GM21529 (cell line): Measurements from ENCODE around the gene MCHR1.

ENCODE experiments used
- ATAC-seq: cut with Tn5 transposase; IDR thresholded peaks from one replicate; pipeline ENCODE4 v1.9.1; 2021; ENCODE audit not compliant: unreplicated experiment

MCHR1 gene, protein sequence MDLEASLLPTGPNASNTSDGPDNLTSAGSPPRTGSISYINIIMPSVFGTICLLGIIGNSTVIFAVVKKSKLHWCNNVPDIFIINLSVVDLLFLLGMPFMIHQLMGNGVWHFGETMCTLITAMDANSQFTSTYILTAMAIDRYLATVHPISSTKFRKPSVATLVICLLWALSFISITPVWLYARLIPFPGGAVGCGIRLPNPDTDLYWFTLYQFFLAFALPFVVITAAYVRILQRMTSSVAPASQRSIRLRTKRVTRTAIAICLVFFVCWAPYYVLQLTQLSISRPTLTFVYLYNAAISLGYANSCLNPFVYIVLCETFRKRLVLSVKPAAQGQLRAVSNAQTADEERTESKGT

DNA sequence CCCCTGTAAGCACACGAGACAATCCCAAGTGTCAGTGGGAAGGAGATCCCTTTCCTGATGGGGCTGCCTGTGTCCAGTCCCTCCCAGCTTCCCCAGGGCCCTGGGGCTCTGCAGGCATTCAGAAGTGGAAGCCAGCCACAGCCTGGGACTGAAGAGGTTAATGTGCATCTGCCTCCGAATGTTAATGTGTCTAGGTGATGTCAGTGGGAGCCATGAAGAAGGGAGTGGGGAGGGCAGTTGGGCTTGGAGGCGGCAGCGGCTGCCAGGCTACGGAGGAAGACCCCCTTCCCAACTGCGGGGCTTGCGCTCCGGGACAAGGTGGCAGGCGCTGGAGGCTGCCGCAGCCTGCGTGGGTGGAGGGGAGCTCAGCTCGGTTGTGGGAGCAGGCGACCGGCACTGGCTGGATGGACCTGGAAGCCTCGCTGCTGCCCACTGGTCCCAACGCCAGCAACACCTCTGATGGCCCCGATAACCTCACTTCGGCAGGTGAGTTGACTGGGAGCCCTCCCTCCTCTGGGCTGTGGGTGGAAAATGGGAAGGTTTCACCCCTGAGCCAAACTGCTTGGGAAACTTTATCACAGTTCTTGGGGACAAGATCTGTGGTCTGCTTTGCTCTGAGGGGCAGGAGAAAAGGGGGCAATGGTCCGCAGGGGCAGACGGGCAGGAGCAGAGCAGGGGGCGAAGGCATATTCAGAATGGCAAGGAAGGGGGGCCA is at the start of gene MCHR1:
MCHR1 (plus strand) TSS at position 236 of the 715 bp plus-strand sequence; CDS start at position 405, 169 bp downstream.
- ATAC-seq = no peak

DNA sequence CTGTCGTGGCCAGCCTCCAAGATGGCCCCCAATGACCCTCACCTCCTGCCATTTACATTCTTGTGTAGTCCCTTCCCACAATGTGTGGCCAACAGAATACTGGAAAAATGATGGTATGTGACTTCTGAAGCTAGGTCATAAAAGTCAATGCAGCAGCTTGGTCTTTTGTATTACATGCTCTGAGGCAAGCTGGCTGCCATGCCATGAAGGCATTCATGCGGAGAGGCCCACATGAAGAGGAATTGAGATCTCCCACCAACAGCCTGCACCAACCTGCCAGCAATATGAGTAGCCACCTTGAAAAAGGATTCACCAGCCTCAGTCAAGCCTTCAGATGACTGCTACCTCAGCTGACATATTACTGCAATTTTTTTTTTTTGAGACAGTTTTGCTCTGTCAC is 47.4 kb upstream of the MCHR1 start:
- ATAC-seq = no peak

DNA sequence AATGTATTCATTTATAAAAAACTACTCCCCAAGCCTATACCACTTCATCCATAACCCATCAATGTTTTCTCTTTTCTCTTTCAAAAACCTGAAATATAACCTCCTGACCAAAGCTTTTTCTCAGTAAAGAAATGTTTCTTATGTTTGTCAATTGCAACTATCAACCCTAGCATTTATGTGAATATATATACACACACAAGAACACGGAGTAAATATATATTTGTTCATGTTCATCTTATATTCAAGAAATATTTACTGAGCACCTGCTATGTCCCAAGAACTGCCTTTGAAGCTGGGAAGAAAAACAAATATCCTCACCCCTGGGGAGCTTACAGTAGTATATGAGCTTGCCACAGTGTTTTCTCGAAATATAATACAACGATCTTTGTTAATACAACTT is 46.2 kb upstream of the MCHR1 start:
- no peak for ATAC-seq

DNA sequence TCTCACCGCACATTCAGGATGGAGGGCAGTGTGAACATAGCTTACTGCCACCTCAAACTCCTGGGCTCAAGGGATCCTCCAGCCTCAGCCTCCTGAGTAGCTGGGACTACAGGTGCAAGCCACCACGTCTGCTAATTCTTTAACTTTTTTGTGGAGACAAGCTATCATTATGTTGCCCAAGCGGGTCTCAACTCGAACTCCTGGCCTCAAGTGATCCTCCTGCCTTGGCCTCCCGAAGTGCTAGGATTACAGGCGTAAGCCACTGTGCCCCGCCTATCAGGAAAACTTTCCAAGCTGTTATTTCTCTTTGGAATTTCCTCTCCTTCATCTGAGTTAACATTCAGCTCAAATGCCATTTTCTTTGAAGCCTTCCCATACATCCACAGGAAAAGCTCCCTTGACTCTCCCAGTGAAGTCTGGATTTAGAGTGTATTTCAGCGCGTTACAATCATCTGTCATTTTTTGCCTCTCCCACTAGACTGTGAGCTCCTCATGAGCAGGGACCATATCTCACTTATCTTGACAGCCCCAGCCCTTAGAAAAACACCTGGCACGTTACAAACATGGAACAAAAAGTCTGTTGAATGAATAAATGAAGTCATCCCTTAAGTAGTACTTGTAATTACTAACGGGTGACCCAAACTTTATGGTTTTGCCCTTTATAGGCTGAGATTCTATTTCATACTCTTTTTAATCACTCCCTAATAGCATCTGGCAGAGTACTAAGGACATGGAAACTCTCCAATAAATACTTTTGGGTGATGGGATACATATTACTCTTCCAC is 45.0 kb upstream of the MCHR1 start:
- ATAC-seq = no peak

DNA sequence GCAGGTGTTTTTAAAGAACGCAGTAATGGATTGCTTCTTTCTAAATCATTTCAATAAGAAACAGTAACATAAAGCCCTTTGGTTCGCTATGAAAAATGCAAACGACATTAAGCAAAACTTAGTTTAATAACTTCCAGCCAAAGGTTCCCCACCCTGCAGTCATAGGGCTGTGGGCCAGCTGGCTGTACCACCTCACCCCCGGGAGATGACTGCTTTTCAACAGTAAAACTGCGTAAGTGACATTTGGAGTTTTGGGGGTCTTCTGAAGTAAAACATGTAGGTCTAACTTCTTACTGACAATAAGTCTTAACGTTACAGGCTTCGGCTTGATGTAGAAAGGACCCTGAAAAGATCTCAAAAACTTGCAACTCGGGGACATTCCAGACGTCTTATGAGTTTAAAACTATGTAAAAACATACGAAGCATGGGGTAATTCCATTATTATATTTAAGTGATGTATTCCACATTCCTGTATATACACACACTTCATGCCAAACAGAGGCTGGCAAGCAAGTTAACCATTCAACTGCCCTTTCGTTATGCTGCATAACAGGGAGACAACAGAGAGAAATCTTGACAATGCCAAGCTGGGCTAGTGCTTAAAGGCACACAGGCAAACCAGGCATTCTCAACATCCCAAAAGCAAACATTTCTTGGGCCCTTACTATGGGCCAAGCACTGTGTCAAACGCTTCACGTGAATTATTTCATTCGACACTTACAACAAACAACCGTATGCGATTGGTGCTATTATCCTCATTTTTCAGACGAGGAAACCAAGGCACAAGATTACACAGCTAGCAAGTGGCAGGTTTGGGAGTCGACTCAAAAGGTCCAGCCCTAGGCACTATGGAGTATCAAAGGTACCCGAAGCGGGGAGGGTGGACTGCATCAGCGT is 44.0 kb upstream of the MCHR1 start:
- no peak for ATAC-seq

DNA sequence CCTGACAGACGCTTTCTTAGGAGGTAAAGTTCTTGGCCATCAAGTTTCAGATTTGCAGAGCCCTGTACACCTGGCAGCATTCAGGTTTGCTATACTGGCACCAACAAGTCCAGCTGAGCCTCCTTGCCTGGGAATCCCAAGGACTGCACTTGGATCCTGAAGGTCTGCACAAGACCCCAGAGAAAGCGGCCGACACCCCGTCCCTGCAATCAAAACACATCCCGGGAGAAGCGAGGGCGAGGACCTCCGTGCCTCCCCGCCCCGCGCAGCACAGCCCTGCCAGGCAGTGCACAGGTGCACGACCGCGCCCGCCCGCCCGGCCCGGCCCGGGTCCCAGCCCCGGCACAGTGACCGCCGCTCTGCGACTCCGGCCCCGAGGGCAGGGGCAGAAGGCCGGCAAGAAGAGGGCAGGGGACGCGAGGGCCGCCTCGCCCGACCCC is 43.3 kb upstream of the MCHR1 start:
- peak; percentile 14 for ATAC-seq

DNA sequence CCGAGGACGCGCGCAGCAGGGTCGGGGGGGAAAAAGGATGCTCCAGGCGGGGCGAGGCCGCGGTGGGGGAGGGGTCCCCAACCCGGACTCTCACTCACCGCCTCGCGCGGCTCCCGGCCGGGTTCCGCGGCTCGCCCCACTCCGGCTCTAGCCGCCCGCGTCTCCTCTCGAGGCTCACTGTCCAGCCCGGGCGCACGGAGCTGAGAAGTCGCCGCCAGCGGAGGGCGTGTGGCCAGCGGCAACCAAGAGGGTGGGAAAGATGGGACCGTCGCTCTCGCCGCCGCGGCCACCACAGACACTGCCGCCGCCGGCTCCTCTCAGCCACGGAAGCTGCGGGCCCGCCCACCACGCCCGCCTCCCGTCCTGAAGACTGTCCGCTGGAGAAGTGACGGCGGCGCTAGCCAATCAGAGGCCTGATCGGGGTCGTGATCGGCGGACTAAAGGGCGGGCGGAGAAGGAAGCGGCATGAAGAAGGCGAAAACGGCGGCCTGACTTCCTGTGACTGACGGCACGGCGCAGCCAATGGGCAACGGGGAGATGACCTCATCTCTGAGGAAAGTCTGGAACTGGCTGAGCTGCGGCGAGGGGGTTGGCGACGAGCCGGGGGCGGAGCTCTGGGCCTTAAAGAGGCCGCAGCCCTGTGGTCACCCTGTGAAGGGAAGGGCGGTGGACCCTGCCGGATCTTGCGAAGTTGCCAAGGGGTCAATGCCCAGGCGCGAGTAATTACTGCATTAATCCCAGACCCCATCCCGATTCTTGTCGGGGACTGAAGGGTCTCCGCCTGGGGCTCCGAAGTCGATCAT is 42.7 kb upstream of the MCHR1 start, which contains the start of gene MRTFA:
MRTFA (minus strand) TSS at position 340 of the 803 bp plus-strand sequence.
- peak; percentile 87 for ATAC-seq

DNA sequence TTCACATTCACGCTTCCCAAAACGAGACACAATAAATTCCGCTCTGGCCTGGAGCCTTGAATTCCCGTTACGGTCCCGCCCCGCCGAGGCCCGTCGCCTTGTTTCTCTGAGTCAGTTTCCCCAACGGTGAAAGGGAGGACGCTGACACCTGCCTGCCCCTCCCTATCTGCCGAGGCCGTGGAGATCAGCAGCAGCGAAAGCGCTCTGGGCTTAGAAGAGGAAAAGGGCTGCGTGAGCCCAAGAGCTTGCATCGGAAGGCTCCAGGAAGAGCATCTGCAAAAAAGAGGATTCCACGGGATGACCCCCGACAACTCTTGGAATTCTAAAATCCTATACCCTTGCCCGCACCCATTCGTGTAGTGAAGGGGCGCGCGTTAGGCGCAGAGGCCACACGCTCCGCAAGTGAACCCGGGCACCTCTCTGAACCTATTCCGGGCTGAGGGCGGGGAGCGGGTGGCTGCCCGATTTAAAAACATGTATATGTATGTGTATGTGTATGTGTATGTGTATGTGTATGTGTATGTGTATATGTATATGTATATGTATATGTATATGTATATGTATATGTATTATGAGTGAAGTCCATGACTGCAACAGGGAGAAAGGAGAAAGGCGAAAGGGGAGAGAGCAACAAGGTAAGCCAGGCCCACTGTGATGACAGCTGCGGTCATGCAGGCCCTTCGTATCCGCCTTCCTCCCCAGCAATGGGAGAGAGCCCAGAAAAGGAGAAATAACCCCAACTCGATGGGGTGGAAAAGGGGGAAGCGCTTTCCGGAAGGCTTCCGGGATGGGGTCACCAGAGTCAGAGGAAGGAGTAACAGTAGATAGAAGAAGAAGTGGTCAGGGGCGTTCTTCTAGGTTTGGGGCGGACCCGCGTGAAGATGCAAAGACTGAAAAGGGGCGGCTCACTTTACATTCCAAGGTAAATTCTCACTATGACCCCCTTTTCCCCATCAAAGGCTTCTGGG is 41.8 kb upstream of the MCHR1 start:
- no peak for ATAC-seq

DNA sequence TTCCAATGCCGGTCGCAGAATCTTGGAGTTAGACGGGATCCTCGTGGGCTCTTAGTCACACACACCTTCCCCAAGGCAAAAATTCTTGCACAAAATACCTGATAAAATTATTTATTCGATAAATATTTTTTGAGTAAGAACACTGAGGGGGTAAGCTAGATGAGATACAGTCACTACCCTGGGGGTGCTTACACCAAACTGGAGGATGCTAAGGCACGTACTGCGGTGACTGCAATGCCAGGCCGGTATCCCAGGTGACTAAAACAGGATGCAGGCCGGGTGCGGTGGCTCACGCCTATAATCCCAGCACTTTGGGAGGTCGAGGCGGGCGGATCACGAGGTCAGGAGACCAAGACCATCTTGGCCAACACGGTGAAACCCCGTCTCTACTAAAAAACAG is 41.0 kb upstream of the MCHR1 start:
- ATAC-seq = no peak

DNA sequence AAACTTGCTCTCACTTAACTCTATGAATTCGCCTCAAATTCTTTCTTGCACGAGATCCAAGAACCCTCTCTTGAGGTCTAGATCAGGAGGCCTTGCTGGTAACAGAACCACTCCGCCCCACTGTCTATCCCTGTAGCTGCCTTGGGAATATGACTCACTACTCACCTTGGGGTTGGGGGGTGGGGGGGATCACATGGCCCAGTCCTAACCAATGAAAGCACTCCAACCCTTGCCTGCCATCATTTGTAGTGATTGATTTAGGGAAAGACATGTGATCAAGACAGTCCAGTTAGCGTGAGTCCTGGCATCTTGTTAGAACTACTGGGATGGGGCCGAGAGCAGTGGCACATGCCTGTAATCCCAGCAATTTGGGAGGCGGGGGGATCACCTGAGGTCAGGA is 38.0 kb upstream of the MCHR1 start:
- no peak for ATAC-seq

DNA sequence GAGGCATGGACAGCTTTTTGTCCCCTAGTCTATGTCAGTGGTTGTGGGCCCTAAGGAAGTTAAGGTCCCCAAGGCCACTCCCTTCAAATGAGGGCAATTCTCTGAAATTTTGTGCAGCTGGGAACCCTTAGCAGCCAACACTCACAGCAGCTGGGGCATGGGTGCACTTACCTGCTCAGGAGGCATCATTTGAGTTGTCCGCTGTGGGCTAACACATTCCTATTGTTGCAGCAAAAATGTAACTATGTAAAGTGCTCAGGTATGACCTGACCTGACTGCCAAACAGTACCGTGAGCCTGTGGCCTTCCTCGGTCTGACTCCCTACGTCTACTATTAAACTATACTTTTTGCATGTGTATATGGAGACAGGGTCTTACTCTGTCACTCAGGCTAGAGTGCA is 37.0 kb upstream of the MCHR1 start:
- ATAC-seq = no peak

DNA sequence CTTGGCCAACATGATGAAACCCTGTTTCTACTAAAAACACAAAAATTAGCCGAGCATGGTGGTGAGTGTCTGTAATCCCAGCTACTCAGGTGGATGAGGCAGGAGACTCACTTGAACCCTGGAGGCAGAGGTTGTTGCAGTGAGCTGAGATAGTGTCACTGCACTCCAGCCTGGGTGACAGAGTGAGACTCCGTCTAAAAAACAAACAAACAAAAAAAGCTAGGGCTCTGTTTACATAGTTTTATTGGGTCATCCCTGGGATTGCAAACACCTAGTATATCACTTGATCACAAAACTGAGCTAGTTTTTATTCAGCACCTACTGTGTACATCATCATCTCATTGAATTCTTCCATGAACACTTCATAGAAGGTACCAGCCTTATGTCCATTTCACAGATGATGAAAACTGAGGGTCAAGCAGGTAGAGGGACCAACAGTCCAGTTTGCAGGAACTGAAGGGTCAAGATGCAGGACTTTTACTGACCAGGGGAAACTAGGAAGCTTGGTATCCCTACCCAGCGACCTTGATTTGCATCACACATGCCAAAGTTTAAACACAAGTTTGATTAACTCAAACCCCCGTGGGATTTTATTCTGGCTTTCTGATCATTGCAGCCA is 33.6 kb upstream of the MCHR1 start:
- ATAC-seq = no peak

DNA sequence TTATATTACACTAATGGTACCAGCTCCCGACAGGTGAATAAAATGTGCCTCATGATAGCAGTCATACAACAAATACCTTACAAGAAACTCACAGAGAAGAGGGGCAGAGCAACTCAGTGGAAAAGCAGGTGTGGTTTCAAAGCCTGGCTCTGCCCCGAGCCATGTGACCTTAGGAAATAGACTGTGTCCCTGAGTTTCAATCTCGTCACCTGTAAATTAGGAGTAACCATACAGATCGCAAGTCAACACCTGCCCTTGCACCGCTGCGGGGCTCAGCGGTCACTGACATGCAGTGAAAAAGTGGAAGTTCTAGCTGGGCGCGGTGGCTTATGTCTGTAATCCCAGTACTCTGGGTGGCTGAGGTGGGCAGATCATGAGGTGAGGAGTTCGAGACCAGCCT is 30.9 kb upstream of the MCHR1 start:
- no peak for ATAC-seq

DNA sequence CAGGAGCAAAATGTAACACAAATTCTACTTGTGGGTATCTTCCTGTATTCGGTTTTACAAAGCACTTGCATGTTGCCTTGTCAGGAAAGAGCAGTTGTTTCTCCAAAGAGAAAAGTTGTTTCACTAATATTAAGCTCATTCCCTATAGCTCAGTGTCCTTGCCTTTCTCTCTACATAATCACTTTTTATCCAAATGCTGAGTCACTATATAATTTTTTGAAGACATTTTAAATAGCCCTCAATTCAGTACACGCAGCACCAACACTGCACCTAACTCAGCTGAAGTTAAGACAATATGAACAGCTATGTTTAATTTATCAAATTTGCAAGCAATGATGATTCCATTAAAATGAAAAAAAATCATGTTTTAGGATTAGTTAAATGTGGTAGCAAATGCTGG is 28.2 kb upstream of the MCHR1 start:
- ATAC-seq = no peak

DNA sequence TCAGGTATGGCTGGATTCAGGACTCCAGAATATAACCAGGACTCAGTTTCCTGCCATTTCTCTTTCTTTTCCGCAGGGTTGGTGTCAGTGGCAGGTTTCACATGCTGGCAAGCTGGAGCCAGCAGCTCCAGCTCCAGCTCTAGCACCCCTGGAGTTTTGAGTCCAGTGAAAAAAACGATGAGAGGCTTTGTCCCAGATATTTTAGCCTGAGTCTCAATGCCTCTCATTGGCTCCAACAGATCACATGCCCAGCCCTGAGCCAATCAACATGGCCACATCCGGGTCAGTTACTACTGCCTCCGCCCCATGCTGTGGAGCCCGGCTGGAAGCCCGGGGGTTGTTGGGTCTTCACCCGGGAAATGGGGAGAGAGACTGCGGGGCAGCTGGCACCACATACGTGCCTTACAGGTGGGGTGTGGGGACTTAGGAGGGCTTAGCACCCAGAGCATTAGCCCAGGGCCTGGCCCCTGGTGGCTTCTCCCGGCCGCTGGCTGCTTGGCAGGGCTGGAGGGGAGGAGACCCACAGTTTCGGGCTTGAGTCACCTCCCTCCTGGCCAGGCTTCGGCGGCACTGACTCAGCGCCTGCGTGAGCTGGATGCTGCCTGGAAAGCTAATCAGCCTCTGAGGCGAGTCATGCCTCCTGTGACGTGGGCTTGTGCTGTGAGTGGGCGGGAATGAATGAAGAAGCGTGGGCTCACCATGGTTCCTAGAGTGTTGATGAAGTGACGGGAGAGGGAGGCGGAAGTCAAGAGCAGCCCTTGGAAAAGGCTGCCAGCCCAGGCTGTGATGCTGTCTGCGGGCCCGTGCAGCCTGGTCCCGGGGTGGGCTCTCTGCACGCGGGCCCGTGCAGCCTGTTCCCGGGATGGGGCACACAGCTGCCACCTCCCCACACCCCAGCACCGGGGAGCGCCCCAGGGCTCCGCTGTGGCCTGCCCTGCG is 27.5 kb upstream of the MCHR1 start:
- peak; percentile 89 for ATAC-seq

DNA sequence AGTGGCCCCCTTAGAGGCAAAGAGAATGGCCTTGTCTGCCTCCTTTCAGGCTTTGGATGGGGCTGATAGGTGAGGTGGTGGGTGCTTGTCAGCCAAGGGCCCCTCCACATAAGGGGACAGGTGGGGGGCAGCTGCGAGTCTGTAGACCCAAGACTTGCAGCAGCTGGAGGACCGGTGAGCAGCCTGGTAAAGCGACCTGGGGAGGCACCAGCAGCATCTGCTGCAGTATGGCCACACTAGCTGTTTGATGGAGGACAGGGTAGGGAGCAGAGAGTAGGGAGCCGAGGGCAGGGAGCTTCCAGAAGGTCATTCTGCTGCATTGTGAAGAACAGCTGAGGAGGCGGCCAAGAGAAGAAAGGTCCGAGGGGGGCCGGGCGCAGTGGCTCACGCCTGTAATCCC is 25.9 kb upstream of the MCHR1 start:
- no peak for ATAC-seq

DNA sequence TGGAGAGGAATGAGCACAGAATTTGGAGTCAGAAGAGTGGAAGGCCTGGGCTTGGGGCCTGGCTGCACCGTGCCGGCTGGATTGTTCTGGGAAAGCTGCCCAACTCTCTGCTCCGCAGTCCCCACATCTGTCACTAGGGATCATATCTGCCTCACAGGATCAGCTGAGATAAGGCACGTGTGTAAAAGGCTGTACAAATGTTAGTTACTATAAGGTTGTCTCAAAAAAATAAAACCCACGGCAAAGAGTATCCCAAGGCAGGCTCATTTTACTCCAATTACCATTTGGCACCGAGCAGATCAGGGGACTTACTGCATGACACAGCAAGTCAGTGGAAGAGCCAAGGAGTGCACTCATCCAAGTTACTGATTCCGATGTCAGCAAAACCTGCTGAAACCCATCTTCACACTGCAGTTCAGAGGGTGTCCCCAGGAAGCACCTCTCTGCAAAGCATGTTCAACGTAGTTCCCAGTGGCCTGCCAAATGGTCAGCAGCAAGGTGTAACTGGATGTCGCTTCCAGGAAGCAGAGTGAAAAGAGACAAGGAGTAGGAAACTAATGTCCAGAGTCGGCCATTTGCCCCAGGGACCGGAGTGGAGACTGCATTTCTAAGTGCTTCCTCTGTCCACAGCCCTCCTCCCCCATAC is 24.6 kb upstream of the MCHR1 start:
- ATAC-seq = no peak
